AG04450 (cell line): ENCODE measurements around the gene ITGA11. TPM values are rescaled to one million over a fixed set of nuclear protein-coding genes. Genes with fewer than 3 reads are reported as not detected.

ENCODE experiments used
- CTCF ChIA-PET: fragments of 300-600, 350-600 bp; formaldehyde crosslinking; extraction: SDS; loops from one replicate; lab custom pipeline; 2022; ENCODE audit warnings: antibody characterized with exemption, inconsistent platforms; lab: Charles Lee
- POLR2A ChIA-PET: fragments of 350-600 bp; formaldehyde crosslinking; extraction: SDS; loops from one replicate; lab custom pipeline; 2021; ENCODE audit warnings: antibody characterized with exemption, inconsistent platforms; lab: Yijun Ruan, JAX
- DNase-seq: peaks from one replicate; pipeline ENCODE4 v3.0.0-alpha.2; 2011; ENCODE audit warnings: low read depth, low spot score
- H3K27ac ChIP-seq: one replicate; pipeline ENCODE4 v1.5.1; 2012; ENCODE audit warnings: low read depth, low read length, control low read depth
- H3K27me3 ChIP-seq: one replicate; pipeline ENCODE4 v1.6.0; 2012; ENCODE audit warnings: low read length; ENCODE audit not compliant: control insufficient read depth, insufficient read depth
- H3K4me3 ChIP-seq: 2 replicates; pipeline ENCODE4 v1.5.1; 2011; ENCODE audit warnings: mild to moderate bottlenecking, low read depth, low read length, control low read depth
- H3K9me3 ChIP-seq: 2 replicates; pipeline ENCODE4 v1.5.1; 2012; ENCODE audit warnings: low read length; ENCODE audit not compliant: control insufficient read depth, insufficient read depth
- CTCF ChIP-seq: IDR thresholded peaks from 2 replicates; pipeline ENCODE4 v1.5.1; 2011; ENCODE audit warnings: low read depth, low read length, control low read depth, inconsistent platforms
- polyA plus RNA-seq: library from polyadenylated mRNA; depleted of rRNA; stranded (reverse); fragments of >200 nt; gene quantifications from 2 replicates; pipeline ENCODE4 v1.2.3, GENCODE V29; 2011

ITGA11 gene
- polyA plus RNA-seq, 1 experiment = 24.0 TPM

GRCh38 chr15:68264282-68264681 is 167.7 kb downstream of the ITGA11 start:
- ChIA-PET POLR2A (interaction anchor here (1.3 kb wide), 1 partner anchor 13 kb away, joined by 4 read pairs; the partner anchor contains the start of gene FEM1B), CTCF (interaction anchor here (0.5 to 1.5 kb wide), 5 partner anchors 8 to 42 kb away, joined by 3 to 5 read pairs (median 3); no protein-coding TSS in a partner anchor)
- TF ChIP-seq CTCF = no peak
- no peak for DNase-seq
- H3K27ac ChIP-seq = no peak overlapping the region
- H3K27me3 ChIP-seq = no peaks in the 10 kb centered on the region
- no peaks in the 10 kb centered on the region for H3K9me3 ChIP-seq
- H3K4me3 ChIP-seq = no peak overlapping the region

GRCh38 chr15:68262514-68263356 is 169.2 kb downstream of the ITGA11 start:
- Histone ChIP-seq H3K4me3 (no peak overlapping the region), H3K9me3 (no peaks in the 10 kb centered on the region), H3K27me3 (no peaks in the 10 kb centered on the region), H3K27ac (no peak overlapping the region)
- no peak for TF ChIP-seq CTCF
- no peak for DNase-seq
- ChIA-PET POLR2A (no interaction called here), CTCF (interaction anchor here (0.9 kb wide), 1 partner anchor 10 kb away, joined by 4 read pairs; no protein-coding TSS in a partner anchor)

GRCh38 chr15:68261980-68262379 is 170.0 kb downstream of the ITGA11 start:
- no peak for DNase-seq
- H3K27ac ChIP-seq = no peak overlapping the region
- TF ChIP-seq CTCF = no peak
- H3K4me3 ChIP-seq = no peak overlapping the region
- H3K27me3 ChIP-seq = no peaks in the 10 kb centered on the region
- no peaks in the 10 kb centered on the region for H3K9me3 ChIP-seq
- POLR2A ChIA-PET = no interaction called here
- CTCF ChIA-PET = interaction anchor here (0.9 kb wide), 1 partner anchor 9 kb away, joined by 4 read pairs; no protein-coding TSS in a partner anchor

GRCh38 chr15:68261241-68261640 is 170.7 kb downstream of the ITGA11 start:
- POLR2A ChIA-PET = no interaction called here
- no peak for TF ChIP-seq CTCF
- DNase-seq = no peak

GRCh38 chr15:68259883-68260282 is 172.1 kb downstream of the ITGA11 start:
- DNase-seq = no peak
- Histone ChIP-seq H3K27ac (no peak overlapping the region), H3K27me3 (peaks cover 2% of the 10 kb centered on the region), H3K9me3 (no peaks in the 10 kb centered on the region), H3K4me3 (no peak overlapping the region)
- ChIA-PET CTCF (no interaction called here), POLR2A (no interaction called here)
- TF ChIP-seq CTCF = no peak

More at GRCh38 chr15:68261241-68261640, 170.7 kb downstream of the ITGA11 start:
- Histone ChIP-seq H3K4me3 (no peak overlapping the region), H3K9me3 (no peaks in the 10 kb centered on the region), H3K27me3 (no peaks in the 10 kb centered on the region), H3K27ac (no peak overlapping the region)
- CTCF ChIA-PET = no interaction called here
